Measurements from ENCODE around the gene DPY19L1.
"Not testable (repeated sequence)": the region's sequence is repeated elsewhere in the genome, so short reads cannot be mapped to it uniquely, and the experiment has no call there.

DPY19L1 gene

DNA sequence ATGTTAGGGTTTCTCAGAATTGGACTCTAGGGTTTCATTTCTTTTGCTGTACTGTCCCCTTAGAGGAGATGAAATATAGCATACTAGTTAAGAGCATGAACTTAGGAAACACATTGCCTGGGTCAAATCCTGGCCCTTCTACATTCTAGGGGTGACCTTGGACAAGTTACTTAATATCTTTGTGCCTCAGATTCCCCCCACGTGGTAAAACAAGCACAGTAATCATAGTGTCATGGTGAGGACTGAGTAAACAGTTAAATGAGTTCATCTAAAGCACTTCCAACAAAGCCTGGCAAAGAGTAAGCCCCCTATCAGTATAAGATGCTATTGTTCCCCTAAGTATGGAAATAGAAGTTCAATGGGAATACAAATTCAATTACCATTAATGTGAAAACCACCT, 5.1 kb downstream of the DPY19L1 start:
- DNase-seq: no peak

DNA sequence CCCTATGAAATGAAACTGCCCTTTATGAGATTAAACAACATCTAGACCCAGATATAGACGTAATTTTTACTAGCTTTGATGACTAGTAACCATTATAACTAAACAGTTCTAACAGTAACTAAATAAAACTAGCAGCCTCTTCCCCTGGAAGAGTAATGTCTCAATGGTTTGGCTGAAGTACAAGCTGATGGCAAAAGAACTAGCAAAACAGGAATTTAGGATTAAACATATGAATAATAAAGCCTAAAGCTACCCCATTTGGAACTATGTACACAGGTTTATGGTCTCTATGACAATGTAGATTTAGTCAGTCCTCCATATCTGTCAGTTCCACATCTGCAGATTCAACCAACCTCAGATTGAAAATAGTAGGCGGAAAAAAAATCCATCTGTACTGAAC, 6.4 kb downstream of the DPY19L1 start:
- no peak for DNase-seq

- DNase-seq: no peak
These were observed 8.0 kb downstream of the DPY19L1 start for GRCh38 chr7:35029311-35029710.

GRCh38 chr7:35026150-35026549, 11.1 kb downstream of the DPY19L1 start:
- DNase-seq: no peak

- no peak for DNase-seq
These were observed 11.9 kb downstream of the DPY19L1 start for GRCh38 chr7:35025369-35025870.

DNA sequence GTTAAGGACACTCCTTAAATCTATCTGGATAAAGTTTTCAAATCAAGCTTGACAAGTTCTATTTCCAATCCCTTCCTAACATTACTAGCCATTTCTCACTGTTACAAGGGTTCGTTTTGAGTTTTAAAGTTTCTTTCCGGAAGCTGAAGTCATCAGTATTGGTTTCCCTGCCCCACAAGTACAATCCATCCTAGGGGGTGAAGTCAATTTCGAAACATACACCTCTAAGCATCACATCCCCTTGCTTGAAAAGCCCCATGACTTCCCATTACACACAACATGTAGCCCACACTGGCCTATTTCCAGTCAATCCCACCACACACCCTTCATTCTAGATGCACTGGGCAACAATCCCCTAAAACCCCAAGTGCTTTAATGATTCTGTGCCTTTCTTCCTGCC, 13.0 kb downstream of the DPY19L1 start:
- no peak for DNase-seq

GRCh38 chr7:35022725-35023124, 14.6 kb downstream of the DPY19L1 start:
- DNase-seq: no peak

DNA sequence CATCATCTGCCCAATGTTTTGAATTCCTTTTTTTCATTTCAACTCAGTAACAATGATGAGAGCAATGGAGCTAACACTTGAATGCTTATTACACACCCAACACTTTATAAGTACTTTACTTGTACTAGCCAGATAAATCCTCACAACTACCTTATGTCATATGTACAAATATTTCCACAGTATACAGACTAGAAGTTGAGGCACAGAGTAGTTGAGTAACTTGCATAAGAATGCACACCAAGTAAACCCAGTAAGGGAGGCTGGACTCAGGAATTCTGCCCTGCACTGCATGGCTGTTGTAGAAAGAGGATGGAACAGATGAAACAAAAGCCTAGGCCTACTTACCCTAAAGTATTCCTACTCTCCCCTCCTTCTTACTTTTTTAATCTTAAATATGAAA, 15.8 kb downstream of the DPY19L1 start:
- no peak for DNase-seq

GRCh38 chr7:35019801-35020200, 17.5 kb downstream of the DPY19L1 start:
- DNase-seq: no peak

DNA sequence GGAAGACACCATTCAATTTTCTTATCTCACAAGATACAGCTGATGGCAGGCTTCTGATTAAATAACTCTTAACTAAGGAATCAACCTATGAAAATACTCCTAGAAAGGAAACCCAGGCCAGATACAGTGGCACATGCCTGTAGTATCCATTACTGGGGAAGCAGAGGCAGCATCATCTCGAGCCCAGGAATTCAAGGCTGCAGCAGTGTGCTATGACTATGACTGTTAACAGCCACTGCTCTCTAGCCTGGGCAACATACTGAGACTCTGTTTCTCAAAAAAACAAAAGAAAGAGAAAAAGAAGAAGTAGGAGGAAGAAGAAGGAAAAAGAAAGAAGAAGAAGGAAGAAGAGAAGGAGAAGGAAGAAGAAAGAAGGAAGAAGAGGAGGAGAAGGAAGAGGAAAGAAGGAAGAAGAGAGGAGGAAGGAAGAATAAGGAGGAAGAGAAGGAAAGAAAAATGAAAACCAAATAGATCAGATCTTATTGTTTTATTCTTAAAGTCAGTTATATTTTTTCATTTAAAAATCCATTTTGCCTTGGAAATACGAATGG, 18.0 kb downstream of the DPY19L1 start:
- DNase-seq: no peak

DNA sequence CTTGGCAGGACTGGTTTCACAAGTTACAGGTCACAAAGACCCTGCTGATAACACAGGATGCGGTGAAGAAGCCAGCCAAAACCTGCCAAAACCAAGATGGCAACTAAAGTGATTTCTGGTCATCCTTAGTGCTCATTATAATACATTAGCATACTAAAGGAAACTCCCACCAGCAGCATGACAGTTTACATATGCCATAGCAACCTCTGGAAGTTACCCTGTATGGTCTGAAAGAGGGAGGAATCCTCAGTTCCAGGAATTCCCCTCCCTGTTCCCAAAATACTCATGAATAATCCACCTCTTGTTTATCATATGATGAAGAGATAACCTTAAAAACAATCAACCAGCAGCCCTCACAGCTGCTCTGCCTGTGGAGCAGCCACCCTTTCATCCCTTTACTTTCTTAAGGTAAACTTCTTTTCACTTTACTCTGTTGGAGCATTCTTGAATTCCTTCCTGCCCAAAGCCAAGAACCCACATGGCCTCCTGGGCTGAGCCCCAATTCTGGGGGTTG, 21.9 kb downstream of the DPY19L1 start:
- no peak for DNase-seq

- DNase-seq: no peak
These were observed 25.1 kb downstream of the DPY19L1 start for GRCh38 chr7:35012160-35012559.

- DNase-seq: no peak
These were observed 26.2 kb downstream of the DPY19L1 start for GRCh38 chr7:35011085-35011484.

DNA sequence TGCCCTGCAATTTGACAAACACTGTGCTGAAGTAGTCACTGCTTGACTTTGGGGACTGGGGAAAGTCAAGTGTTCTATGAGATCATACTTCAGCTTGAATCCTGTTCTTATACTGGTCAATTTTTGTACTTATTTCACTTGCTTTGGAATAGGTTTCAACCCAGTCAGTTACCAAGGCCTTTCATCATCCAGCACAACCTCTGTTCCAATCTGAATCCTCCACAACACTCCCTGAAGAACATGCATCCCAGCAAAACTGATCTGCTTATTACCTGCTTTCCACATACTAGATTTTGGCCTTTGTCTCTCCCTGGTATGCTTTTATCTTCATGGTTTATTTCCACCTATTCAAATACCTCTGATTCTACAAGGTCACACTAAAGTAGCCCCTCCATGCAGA, 29.5 kb downstream of the DPY19L1 start:
- DNase-seq: no peak

DNA sequence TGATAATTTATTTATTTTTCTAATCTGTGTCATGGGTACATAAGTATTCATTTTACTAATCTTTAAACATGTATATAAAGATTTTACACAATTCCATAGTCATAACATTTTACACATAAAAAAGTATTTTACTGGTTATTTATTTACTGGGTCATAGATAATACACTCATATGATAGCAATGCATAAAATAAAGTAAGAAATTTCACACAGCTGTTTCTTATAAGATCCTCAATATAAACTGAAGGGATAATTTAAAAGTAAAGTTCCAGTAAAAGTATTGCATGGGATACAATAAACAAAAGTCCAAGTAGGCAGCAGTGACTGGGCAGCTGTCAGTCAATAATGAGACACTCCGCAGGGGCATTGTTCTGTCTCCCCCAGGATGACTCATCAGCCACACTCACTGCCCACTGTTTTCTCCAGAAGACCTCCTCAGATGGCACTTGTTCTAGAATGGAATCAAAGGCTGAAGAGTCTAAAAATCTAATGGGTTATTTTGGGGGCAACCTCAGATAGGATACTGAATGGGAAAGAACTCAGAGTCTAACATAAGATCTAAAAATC, 32.7 kb downstream of the DPY19L1 start:
- no peak for DNase-seq

DNA sequence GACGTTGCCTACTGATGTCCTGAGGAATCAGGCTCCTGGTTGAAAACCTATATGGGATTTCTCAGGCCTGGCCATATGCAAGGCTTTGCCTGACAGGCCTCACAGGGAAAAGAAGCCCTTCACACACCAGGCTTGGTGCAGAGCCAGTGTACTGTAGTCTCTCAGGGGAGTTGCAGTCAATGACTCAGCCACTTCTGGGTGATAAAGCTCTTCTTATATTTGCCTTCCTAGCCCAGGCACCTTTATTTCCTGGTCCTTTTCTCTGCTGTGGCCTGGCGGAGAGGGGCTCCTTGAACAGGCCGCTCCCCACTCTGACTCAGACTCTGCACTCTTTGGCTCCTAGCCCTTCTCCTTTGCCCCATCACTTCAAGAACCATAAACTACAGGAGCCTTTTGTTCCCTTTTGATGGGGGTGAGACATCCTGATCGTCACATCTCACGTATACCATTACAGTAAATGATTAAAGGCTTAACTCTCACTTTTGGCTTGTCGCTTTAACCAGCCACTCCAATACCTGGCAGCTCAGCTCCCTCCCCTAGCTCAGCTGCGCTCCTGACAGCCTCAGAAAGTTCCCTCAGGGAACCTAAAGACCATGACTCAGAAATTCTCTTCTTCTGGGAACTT, 33.5 kb downstream of the DPY19L1 start:
- peak; percentile 87 for DNase-seq

- DNase-seq: peak; percentile 47
These were observed 34.1 kb downstream of the DPY19L1 start for GRCh38 chr7:35003177-35003650.

GRCh38 chr7:34998335-34998734, 39.0 kb downstream of the DPY19L1 start:
- not testable (repeated sequence) for DNase-seq

- not testable (repeated sequence) for DNase-seq
These were observed 40.7 kb downstream of the DPY19L1 start for GRCh38 chr7:34996423-34997090.

DNA sequence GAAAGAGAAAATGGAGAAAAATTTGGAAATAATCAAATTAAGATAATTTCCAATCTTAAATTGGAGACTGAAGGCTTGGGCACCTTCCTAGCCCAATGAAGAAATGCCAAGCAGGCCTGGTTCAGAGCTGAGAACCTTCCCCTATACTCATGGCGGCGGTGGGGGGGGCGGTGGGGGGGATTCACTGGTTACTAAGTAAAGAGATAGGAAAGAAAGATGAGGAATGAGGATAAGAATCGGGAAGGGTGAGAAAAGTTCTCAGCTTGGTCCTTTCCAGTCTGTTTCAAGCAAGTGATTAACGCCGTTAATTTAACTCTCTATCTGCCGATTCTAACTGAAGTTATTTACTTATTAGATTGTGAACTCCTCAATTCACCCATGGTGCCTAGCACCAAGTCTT, 41.5 kb downstream of the DPY19L1 start:
- DNase-seq: no peak

DNA sequence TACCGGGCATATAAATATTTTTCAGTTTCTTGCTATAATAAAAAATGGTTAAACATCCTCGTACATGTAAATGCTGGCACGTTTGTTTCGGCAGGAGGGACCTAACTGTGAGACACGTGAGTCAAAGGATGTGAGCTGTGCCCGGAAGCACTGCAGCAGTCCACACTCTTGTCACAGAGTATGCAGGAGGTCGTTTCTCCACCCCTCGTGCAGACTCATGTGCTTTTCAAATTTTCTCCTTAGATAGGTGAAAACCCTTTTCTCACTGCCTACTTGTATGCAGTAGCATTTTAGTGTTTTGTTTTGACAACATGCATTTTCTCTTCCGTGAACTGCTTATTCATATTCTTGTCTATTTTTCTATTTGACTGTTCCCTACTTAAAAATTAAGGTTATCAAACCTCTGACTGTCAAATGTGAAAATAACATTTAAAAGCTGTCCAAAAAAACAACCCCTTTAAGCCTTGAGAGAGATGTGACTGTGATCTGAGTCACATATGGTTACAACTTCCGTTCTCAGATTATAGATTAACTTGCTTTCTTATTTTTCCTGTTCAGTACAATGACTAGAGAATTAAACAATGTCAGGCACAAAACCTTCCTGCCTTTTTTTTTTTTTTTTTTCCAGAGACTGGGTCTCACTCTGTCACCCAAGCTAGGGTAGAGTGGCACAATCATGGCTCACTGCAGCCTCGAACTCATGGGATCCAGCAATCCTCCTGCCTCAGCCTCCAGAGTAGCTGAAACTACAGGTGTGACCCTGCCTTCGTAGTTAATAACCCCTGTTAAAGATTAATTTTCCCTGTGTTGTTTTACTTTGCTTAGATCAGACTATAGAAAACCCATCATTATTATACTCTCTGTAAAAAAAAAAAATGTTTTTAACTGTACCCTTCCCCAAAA, 45.1 kb downstream of the DPY19L1 start:
- no peak for DNase-seq

DNA sequence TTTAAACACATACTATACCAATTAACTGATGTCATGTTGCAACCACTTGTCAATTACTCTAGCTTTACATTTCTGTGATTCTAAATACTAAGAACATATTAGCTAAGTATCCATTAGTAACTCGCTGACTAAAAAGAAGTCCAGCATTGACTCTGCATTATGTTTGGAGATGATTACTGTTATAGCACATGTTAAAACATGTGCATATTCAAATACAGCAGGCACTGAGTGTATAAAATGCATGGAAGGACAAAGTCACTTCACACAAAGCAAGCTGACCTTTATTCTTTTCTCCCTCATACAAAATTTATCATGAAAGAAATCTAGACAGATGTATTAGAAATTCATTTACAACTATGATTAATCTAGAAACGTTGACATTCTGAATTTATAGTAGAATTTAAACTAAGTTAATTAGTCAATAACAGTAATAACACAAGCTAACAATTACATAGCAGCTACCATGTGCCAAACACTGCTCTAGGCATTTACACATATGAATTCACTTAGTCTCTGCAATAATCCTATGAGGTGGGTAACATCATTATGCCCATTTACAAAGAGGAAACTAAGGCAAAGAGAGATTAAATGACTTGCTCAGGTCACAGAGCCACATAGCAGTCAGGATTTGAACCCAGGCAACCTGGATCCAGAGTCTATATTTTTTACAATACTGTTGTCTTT, 48.7 kb downstream of the DPY19L1 start:
- DNase-seq: not testable (repeated sequence)

All from NCI-H345 (cell line).